Osteocyte (in vitro differentiated cells): ENCODE results near the gene BCAN. TPM values are rescaled to one million over a fixed set of nuclear protein-coding genes. Genes with fewer than 3 reads are reported as not detected.

Experiments
- DNase-seq: peaks from one replicate; pipeline ENCODE4 v3.0.0; 2021; ENCODE audit warnings: mixed read lengths; ENCODE audit not compliant: unreplicated experiment; ENCODE audit errors: extremely low spot score
- H3K27ac Mint-ChIP-seq: one replicate; pipeline ENCODE4 v1.8.0; 2021; ENCODE audit warnings: mild to moderate bottlenecking, mixed read lengths; ENCODE audit not compliant: unreplicated experiment
- H3K27me3 Mint-ChIP-seq: one replicate; pipeline ENCODE4 v1.8.0; 2021; ENCODE audit warnings: mixed read lengths; ENCODE audit not compliant: unreplicated experiment
- H3K36me3 Mint-ChIP-seq: one replicate; pipeline ENCODE4 v1.8.0; 2021; ENCODE audit warnings: mixed read lengths; ENCODE audit not compliant: unreplicated experiment
- H3K4me1 Mint-ChIP-seq: one replicate; pipeline ENCODE4 v1.8.0; 2021; ENCODE audit warnings: mixed read lengths; ENCODE audit not compliant: unreplicated experiment
- H3K4me3 Mint-ChIP-seq: one replicate; pipeline ENCODE4 v1.8.0; 2021; ENCODE audit warnings: mild to moderate bottlenecking, moderate library complexity, mixed read lengths; ENCODE audit not compliant: unreplicated experiment
- H3K9me3 Mint-ChIP-seq: one replicate; pipeline ENCODE4 v1.8.0; 2021; ENCODE audit warnings: mixed read lengths; ENCODE audit not compliant: unreplicated experiment
- CTCF ChIP-seq: fragments of 200-600 bp; sonication (generic); IDR thresholded peaks from 2 replicates; pipeline ENCODE4 v1.5.0; 2021; ENCODE audit warnings: antibody characterized with exemption, mild to moderate bottlenecking, moderate library complexity
- total RNA-seq: library from RNA; stranded (reverse); gene quantifications from 2 replicates; pipeline ENCODE4 v1.2.1, GENCODE V29; 2021

The BCAN gene
- total RNA-seq, 1 donor from 2014 or later, result 0.43 TPM

DNA sequence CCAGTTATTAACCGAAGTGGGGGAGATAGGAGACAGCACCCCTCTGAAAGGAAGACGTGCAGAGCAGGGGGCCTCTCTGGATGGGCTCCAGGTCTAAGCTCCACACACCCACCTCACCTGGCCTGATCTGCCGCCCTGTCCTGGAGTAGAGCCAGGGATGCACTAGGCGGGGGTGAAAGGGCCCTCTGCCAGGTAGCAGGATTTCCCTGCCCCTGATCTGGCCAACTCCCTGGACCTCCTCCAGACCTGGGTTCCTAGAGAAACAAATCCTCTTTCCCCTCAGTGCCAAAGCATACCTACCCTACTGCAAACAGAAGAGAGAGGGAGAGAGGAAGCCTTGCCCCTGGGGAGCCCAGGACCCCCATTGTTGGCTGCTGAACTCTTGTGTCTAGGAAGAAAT, 61.4 kb downstream of the BCAN start:
- DNase-seq, result no peak
- no peak for TF ChIP-seq CTCF
- Mint-ChIP-seq H3K27ac (peak overlapping the region; percentile 95), H3K4me3 (peak overlapping the region; percentile 78), H3K9me3 (no peaks in the 10 kb centered on the region), H3K27me3 (no peaks in the 10 kb centered on the region), H3K36me3 (peaks cover 24% of the 10 kb centered on the region), H3K4me1 (peaks cover 55% of the 10 kb centered on the region)

DNA sequence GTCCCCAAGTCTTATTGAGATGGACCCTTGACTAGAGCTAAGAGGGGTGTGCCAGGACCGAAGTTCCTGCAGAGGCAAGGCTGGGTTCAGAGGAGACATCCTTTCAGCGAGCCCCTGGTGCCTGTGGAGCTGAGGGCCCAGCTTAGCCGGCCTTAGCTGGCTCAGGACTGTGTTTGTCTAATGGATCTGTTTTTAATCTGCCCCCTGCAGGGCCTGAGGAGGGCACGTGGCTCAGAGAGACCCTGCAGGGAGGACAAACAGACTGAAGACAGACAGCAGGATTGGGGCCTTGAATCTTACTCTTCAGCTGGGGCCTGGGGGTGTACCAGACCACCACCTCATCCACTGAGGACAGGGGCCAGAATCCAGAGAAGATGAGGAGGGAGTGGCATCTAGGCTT, 61.8 kb downstream of the BCAN start:
- Mint-ChIP-seq H3K4me3 (peak overlapping the region; percentile 78), H3K9me3 (no peaks in the 10 kb centered on the region), H3K36me3 (peaks cover 21% of the 10 kb centered on the region), H3K27ac (peak overlapping the region; percentile 95), H3K27me3 (no peaks in the 10 kb centered on the region), H3K4me1 (peaks cover 59% of the 10 kb centered on the region)
- TF ChIP-seq CTCF, result no peak
- no peak for DNase-seq

DNA sequence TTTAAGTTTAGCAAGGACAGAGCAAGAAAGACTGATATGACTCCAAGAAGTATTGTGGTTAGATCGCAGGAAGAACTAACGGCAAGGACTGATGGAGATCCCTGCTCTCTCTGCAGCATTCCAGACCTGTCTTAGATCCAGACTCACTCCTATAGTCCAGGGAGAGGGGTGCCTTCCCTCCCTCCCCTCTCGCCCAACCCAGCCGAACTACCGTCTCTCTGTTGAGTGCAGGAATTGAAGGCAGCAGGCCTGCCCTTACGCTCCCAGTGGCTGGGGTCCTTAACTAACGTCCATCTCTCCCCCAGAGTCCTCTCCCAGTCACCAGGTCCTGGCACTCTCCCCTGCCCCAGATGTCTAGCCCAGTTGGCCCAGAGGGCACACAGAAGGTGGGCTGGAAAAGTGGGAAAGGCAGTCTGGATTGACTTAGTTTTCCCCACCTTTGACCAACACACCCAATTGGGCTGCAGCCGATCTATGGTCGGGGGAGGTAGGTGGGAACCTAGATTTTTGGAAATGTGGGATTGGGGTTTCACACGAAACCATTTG, 62.3 kb downstream of the BCAN start:
- H3K9me3 Mint-ChIP-seq, result no peaks in the 10 kb centered on the region
- peak overlapping the region; percentile 95 for H3K27ac Mint-ChIP-seq
- DNase-seq, result no peak
- TF ChIP-seq CTCF, result no peak
- H3K4me3 Mint-ChIP-seq, result peak overlapping the region; percentile 78
- peaks cover 17% of the 10 kb centered on the region for H3K36me3 Mint-ChIP-seq
- H3K27me3 Mint-ChIP-seq, result no peaks in the 10 kb centered on the region
- H3K4me1 Mint-ChIP-seq, result peaks cover 64% of the 10 kb centered on the region

GRCh38 chr1:156704930-156705320, 63.0 kb downstream of the BCAN start:
- Mint-ChIP-seq H3K9me3 (no peaks in the 10 kb centered on the region), H3K27me3 (no peaks in the 10 kb centered on the region)
- DNase-seq, result peak; percentile 86

More at GRCh38 chr1:156704930-156705320, 63.0 kb downstream of the BCAN start:
- TF ChIP-seq CTCF, result no peak
- peaks cover 11% of the 10 kb centered on the region for H3K36me3 Mint-ChIP-seq
- peaks cover 71% of the 10 kb centered on the region for H3K4me1 Mint-ChIP-seq
- peak overlapping the region; percentile 78 for H3K4me3 Mint-ChIP-seq
- H3K27ac Mint-ChIP-seq, result peak overlapping the region; percentile 95
